SK-N-SH (cell line): ENCODE results near the gene PTPN22.

Experiments
- EZH2phosphoT487 ChIP-seq: fragments of 200-600 bp; sonication (generic); IDR thresholded peaks from 2 replicates; pipeline ENCODE4 v1.6.1; 2017; ENCODE audit warnings: low read depth, mixed run types, mild to moderate bottlenecking, antibody characterized with exemption, moderate library complexity, borderline replicate concordance
- GATA2 ChIP-seq: sonication (generic); formaldehyde crosslinking; IDR thresholded peaks from 2 replicates; pipeline ENCODE4 v1.5.0; 2020; ENCODE audit warnings: mild to moderate bottlenecking, missing genetic modification reagents
- POLR2AphosphoS5 ChIP-seq: IDR thresholded peaks from 2 replicates; pipeline ENCODE4 v1.6.1; 2012; ENCODE audit warnings: low read depth, low read length
- RFX5 ChIP-seq: IDR thresholded peaks from 2 replicates; pipeline ENCODE4 v1.6.1; 2012; ENCODE audit warnings: mild to moderate bottlenecking, improper control_type of control experiment, low read length
- SMC3 ChIP-seq: IDR thresholded peaks from 2 replicates; pipeline ENCODE4 v1.6.1; 2012; ENCODE audit warnings: low read depth, low read length, improper control_type of control experiment
- TAF1 ChIP-seq: IDR thresholded peaks from 2 replicates; pipeline ENCODE4 v1.6.1; 2012; ENCODE audit warnings: low read depth, mild to moderate bottlenecking, low read length, moderate library complexity, borderline replicate concordance
- YY1 ChIP-seq: IDR thresholded peaks from 2 replicates; pipeline ENCODE4 v1.4.0; 2012; ENCODE audit warnings: low read depth, mild to moderate bottlenecking
- TF ChIP-seq, protein P1 (sequence below): fragments of 200-600 bp; sonication (generic); IDR thresholded peaks from 2 replicates; pipeline ENCODE4 v1.6.1; 2017; ENCODE audit warnings: antibody characterized with exemption, mild to moderate bottlenecking, moderate library complexity
- TF ChIP-seq, protein P2 (sequence below): IDR thresholded peaks from 2 replicates; pipeline ENCODE4 v1.4.0; 2012; ENCODE audit warnings: low read depth
- TF ChIP-seq, protein P3 (sequence below): fragments of 150-350 bp; IDR thresholded peaks from 2 replicates; pipeline ENCODE4 v1.6.1; 2016; ENCODE audit warnings: mild to moderate bottlenecking, low read depth, low read length
- TF ChIP-seq, protein P4 (sequence below): IDR thresholded peaks from 2 replicates; pipeline ENCODE4 v1.4.0; 2012; ENCODE audit warnings: low read depth, borderline replicate concordance

DNA sequence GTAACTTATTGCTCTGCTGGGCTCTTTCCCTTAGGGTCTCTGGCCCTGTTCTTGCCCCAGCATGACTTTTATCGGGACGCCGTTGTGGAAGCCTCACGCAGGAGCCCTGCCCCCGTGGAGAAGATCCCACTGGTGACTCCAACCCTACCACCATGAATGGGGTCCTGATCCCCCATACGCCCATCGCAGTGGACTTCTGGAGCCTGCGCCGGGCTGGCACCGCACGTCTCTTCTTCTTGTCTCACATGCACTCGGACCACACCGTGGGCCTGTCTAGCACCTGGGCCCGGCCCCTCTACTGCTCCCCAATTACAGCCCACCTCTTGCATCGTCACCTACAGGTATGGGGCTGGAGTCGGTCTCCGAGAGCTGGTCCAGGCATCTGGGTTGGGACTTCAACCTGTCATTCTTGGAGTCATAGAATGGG is 33.9 kb upstream of the PTPN22 start:
- TF ChIP-seq, protein P1, sequence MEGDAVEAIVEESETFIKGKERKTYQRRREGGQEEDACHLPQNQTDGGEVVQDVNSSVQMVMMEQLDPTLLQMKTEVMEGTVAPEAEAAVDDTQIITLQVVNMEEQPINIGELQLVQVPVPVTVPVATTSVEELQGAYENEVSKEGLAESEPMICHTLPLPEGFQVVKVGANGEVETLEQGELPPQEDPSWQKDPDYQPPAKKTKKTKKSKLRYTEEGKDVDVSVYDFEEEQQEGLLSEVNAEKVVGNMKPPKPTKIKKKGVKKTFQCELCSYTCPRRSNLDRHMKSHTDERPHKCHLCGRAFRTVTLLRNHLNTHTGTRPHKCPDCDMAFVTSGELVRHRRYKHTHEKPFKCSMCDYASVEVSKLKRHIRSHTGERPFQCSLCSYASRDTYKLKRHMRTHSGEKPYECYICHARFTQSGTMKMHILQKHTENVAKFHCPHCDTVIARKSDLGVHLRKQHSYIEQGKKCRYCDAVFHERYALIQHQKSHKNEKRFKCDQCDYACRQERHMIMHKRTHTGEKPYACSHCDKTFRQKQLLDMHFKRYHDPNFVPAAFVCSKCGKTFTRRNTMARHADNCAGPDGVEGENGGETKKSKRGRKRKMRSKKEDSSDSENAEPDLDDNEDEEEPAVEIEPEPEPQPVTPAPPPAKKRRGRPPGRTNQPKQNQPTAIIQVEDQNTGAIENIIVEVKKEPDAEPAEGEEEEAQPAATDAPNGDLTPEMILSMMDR, result no peak
- TF ChIP-seq POLR2AphosphoS5 (no peak), EZH2phosphoT487 (no peak), SMC3 (no peak), TAF1 (no peak), GATA2 (no peak), YY1 (no peak), RFX5 (no peak)
- TF ChIP-seq, protein P2, sequence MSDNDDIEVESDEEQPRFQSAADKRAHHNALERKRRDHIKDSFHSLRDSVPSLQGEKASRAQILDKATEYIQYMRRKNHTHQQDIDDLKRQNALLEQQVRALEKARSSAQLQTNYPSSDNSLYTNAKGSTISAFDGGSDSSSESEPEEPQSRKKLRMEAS, result no peak
- TF ChIP-seq, protein P3, sequence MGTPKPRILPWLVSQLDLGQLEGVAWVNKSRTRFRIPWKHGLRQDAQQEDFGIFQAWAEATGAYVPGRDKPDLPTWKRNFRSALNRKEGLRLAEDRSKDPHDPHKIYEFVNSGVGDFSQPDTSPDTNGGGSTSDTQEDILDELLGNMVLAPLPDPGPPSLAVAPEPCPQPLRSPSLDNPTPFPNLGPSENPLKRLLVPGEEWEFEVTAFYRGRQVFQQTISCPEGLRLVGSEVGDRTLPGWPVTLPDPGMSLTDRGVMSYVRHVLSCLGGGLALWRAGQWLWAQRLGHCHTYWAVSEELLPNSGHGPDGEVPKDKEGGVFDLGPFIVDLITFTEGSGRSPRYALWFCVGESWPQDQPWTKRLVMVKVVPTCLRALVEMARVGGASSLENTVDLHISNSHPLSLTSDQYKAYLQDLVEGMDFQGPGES, result no peak
- TF ChIP-seq, protein P4, sequence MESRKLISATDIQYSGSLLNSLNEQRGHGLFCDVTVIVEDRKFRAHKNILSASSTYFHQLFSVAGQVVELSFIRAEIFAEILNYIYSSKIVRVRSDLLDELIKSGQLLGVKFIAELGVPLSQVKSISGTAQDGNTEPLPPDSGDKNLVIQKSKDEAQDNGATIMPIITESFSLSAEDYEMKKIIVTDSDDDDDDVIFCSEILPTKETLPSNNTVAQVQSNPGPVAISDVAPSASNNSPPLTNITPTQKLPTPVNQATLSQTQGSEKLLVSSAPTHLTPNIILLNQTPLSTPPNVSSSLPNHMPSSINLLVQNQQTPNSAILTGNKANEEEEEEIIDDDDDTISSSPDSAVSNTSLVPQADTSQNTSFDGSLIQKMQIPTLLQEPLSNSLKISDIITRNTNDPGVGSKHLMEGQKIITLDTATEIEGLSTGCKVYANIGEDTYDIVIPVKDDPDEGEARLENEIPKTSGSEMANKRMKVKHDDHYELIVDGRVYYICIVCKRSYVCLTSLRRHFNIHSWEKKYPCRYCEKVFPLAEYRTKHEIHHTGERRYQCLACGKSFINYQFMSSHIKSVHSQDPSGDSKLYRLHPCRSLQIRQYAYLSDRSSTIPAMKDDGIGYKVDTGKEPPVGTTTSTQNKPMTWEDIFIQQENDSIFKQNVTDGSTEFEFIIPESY, result no peak
